HG02884 (cell line): Measurements from ENCODE around the gene SERPINB12.
A peak's percentile ranks its signal among the peaks of the same experiment; 100 is the strongest.

ENCODE experiments used
- ATAC-seq: cut with Tn5 transposase; IDR thresholded peaks from one replicate; pipeline ENCODE4 v1.9.1; 2021; ENCODE audit warnings: mild to moderate bottlenecking, moderate library complexity; ENCODE audit not compliant: unreplicated experiment

The SERPINB12 gene, protein sequence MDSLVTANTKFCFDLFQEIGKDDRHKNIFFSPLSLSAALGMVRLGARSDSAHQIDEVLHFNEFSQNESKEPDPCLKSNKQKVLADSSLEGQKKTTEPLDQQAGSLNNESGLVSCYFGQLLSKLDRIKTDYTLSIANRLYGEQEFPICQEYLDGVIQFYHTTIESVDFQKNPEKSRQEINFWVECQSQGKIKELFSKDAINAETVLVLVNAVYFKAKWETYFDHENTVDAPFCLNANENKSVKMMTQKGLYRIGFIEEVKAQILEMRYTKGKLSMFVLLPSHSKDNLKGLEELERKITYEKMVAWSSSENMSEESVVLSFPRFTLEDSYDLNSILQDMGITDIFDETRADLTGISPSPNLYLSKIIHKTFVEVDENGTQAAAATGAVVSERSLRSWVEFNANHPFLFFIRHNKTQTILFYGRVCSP

GRCh38 chr18:63542069-63542468 is at the start of gene SERPINB12:
SERPINB12 (plus strand) TSS chr18:63542369; CDS start chr18:63556160, 13,791 bp downstream.
- no peak for ATAC-seq

DNA sequence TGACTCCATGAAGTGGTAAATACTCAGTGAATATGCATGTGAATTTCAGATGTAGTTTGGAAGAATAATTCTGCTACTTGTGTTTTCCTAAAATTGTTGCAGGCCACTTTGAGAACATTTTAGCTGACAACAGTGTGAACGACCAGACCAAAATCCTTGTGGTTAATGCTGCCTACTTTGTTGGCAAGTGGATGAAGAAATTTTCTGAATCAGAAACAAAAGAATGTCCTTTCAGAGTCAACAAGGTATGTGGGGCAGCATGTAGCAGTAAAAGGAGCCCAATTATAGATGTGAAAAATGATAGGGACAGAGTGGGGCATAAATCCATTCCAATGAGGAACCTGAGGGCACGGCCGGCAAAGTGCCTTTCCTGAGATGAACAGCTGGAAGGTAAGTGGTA is 49.3 kb upstream of the SERPINB12 start:
- no peak for ATAC-seq

- no peak for ATAC-seq
These were observed 46.5 kb upstream of the SERPINB12 start for GRCh38 chr18:63495675-63496074.

GRCh38 chr18:63505566-63506335 is 36.4 kb upstream of the SERPINB12 start:
- ATAC-seq, result no peak

DNA sequence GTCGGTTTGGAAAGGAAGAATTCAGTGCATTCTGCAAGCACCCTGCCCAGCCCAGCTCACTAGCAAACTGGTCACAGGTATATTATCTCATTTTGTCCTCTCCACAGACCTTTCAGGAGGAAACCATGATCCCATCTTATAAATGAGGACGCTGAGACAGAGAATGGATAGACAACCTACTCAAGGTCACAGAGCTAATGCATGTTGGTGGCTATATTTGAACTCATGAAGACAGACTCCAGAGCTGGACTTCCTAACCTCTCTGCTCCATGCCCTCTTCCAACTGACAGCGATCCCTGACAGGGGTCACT is 35.9 kb upstream of the SERPINB12 start:
- no peak for ATAC-seq

DNA sequence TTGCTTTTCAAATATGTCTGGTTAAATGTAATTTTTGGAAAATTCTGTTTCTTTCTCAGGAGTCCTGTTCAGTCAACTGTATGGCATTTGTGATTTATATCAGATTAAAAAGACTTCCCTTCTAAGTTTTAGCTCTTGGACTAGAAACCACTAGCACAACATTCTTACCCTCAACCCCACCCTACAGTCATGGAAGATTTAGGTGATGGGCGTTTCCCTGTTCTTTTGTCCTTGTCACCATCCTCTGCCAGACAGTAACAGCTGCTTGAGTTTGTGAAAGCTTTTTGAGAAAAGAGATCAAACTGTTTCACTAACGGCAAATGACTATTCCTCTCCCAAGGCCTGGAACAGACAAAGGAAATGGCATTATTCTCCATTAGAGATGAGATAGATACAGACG is 33.6 kb upstream of the SERPINB12 start:
- ATAC-seq, result no peak

DNA sequence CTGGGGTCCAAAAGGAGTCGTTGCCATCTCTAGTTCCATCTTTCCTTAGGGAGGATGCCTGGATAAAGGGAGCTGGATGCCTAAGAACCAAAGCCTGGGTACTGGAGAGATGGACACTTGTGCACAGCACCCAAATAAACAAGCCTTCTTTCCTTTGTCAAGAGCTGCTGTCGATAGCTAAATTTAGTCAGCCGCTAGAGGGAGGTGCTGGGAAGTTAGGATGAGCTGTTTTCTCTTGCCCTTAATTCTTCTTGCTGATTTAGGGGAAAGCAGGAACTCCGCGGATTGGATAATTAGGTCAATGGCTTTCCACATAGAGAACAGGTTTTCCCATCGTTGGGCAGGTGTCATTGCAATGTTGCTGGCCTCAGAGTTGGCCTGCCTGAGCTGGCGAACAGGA is 30.9 kb upstream of the SERPINB12 start:
- ATAC-seq, result no peak

DNA sequence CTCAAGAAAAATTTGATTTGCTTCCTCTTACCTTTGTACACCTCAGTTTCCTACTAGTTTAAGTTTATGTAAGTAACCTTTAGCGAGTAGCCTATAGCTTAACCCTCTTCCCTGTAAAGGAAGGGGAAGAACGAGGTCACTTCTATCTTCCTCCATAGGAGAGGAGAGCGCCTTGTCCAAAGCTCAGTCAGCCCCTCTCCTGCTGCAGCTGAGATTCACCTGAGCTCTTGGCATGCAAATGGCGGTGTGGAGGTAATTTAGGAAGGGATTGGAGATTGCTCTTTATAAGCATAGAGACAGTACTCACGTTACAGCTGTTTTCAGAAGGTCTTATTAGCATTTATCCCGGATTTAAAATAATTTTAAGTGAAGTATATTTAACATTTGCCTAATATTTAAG is 27.8 kb upstream of the SERPINB12 start:
- ATAC-seq, result no peak

GRCh38 chr18:63514888-63515678 is 27.1 kb upstream of the SERPINB12 start:
- ATAC-seq, result no peak

- ATAC-seq, result no peak
These were observed 26.4 kb upstream of the SERPINB12 start for GRCh38 chr18:63515801-63516200.

- ATAC-seq, result peak; percentile 88
These were observed 23.8 kb upstream of the SERPINB12 start for GRCh38 chr18:63518178-63519012.

DNA sequence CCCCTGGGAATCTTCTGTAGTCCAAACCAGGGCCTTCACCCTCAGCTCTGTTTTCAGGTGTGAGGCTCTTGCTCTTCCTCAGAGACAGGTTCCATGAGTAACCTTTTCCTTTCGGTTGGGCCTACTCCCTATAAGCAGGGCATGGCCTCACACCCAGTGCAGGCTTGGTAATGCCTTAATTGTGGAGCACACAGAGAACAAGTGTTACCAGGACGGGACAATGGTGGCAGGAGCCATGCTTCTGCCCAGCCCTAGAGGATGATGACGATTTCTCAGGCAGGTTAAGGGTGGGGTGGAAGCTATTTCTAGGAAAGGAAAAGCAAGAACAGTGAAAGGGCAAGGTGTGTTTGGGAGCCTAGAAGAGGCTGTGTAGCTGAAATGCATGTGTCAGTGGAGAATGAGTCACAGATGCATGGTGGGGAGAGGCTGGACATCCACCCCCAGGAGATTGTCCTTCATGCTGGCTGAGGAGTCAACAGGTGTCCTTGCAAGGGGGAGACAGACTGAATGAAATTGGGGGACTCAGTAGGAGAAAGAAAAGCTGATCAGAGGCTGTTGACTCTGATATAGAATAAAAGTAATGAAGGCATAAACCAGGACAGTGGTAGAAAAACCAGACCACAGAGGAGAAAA is 22.0 kb upstream of the SERPINB12 start:
- no peak for ATAC-seq

- ATAC-seq, result no peak
These were observed 18.5 kb upstream of the SERPINB12 start for GRCh38 chr18:63523660-63524059.

DNA sequence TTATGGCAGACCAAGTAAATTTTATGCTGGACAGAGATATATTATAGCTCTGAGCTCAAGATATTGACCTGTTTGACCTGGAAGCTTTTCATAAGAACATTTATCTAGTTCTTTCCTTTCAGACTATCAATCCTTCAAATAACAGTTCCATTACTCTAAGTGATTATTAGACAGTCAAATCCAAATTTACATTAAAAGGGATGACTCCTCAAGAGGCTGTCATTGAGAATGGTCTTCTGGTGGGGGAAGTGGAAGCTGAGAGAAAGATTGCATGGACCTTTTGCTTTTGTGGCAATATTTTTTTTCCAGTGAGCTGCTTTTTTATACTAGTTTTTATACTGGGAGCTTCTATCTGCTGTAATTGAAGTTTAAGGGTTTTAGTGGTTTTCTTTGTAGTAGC is 14.9 kb upstream of the SERPINB12 start:
- no peak for ATAC-seq

DNA sequence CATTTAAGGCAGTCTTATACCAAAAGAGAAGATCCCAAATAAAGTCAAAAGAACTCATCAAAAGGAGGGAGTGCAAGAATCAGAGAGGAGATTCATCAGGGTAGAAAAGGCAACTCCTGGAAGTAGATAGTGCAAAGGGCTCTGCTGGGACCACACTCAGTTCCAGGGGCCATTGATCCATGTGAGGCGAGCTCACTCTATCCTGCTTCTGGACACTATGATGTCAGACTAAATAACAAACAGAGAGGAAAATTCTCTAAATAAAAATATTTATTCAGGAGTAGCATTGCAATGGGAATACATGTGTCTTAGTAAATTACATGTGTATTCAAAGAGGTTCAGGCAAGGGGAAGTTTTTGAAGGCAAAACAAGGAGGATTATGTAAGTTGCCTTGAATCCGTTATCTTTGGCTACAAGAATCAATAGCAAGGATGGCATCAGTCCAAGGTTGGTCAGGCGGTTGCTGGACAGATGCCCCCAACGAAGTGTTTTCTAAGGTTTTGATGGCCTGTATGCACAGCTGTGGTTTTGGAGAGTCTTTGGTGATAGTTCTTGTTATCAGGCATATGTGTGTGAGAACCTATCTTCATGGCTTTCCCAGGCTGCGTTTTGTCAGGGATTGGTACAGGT is 13.2 kb upstream of the SERPINB12 start:
- no peak for ATAC-seq

DNA sequence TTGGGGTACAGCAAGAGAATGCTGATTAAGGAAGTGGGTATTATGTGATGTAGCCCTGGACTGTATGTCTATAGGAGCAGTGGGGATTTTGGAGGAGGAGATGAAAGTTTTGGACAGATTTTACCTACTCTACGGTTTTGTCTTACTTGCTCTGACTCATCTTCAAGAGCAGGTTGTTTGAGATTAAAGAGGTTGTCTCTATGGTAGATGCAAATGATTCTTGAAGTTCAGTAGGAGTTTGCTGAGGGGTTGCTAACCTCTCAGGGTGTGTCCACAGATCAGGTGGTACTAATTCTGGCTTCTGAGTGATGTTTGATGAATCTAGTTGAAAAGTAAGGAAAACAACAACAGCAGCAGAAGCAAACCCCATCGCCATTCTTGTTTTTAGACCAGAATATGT is 9.7 kb upstream of the SERPINB12 start:
- ATAC-seq, result no peak

DNA sequence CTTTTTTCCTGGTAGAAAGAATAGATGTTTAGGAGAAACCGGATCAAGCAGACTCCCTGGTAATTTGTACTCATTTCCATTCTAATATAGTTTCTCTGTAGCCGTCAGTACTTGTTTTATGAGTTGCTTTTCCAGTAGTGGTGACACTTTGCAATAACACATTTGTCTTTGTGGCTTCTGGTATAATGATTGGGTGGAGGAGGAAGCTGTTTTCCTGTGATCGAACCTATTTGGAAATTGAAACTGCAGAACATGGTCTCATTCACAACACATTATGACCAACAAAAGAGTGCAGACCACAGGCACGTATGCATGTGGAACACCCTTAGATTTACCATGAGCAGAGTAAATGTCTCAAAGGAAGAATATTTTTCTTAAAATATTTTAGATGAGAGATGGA is 7.6 kb upstream of the SERPINB12 start:
- ATAC-seq, result peak; percentile 66

GRCh38 chr18:63539904-63540510 is 2.2 kb upstream of the SERPINB12 start:
- no peak for ATAC-seq

GRCh38 chr18:63544017-63544416 is 1.8 kb downstream of the SERPINB12 start:
- ATAC-seq, result no peak
